Measurements from ENCODE around the gene SPPL3. TPM values are rescaled to one million over a fixed set of nuclear protein-coding genes. Genes with fewer than 3 reads are reported as not detected.
"Not testable (repeated sequence)": the region's sequence is repeated elsewhere in the genome, so short reads cannot be mapped to it uniquely, and the experiment has no call there.

The SPPL3 gene
- total RNA-seq, 1 experiment from 2014 or later = 7.5 TPM

- in situ Hi-C loops (cut with HindIII; ENCODE audit: low pct_unique_long_range_greater_than_20kb, low sequenced_read_pairs) = no loop called here
- no peak for DNase-seq (ENCODE audit: low read depth, low spot score)
Observed at GRCh38 chr12:120736404-120737331, 167.5 kb downstream of the SPPL3 start.

DNA sequence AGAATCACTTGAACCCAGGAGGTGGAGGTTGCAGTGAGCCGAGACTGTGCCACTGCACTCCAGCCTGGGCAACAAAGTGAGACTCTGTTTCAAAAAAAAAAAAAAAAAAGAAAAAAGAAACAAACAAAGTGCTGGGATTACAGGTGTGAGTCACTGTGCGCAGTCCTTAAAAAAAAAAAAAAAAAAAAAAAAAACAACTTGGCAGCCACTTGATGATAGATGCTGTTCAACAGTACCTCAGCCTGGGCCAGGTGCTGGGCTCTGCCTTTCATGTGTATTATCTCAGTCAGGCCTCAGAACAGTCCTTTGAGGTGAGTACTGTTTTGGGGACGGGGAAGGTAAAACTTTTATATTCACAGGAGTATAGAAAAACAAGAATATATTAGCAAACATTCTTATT, 169.0 kb downstream of the SPPL3 start:
- DNase-seq (ENCODE audit: low read depth, low spot score) = no peak
- in situ Hi-C loops (cut with HindIII; ENCODE audit: low pct_unique_long_range_greater_than_20kb, low sequenced_read_pairs) = no loop called here

DNA sequence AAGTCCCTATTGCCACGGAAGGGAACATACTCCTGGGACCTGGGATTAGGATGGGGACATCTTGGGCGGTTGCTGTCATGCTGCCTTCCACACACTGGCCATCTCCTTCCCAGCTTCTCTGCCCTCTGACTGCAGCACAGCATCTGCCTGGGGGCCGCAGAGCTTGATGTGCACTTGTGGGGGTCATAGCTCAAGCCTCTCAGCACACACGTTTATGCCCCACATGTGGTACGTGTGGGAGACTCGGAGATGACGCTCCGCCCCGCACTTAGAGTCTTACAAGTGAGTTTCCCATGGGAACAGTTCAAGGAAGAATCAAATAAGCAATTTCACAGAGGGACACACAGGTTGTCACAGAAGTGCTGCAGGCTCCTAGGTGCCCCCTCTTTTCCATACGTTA, 169.9 kb downstream of the SPPL3 start:
- in situ Hi-C loops (cut with HindIII; ENCODE audit: low pct_unique_long_range_greater_than_20kb, low sequenced_read_pairs) = no loop called here
- DNase-seq (ENCODE audit: low read depth, low spot score) = no peak

- in situ Hi-C loops (cut with HindIII; ENCODE audit: low pct_unique_long_range_greater_than_20kb, low sequenced_read_pairs) = no loop called here
- DNase-seq (ENCODE audit: low read depth, low spot score) = no peak
Observed at GRCh38 chr12:120733574-120733973, 170.6 kb downstream of the SPPL3 start.

GRCh38 chr12:120732198-120732597, 172.0 kb downstream of the SPPL3 start:
- in situ Hi-C loops (cut with HindIII; ENCODE audit: low pct_unique_long_range_greater_than_20kb, low sequenced_read_pairs) = not testable (repeated sequence)

DNA sequence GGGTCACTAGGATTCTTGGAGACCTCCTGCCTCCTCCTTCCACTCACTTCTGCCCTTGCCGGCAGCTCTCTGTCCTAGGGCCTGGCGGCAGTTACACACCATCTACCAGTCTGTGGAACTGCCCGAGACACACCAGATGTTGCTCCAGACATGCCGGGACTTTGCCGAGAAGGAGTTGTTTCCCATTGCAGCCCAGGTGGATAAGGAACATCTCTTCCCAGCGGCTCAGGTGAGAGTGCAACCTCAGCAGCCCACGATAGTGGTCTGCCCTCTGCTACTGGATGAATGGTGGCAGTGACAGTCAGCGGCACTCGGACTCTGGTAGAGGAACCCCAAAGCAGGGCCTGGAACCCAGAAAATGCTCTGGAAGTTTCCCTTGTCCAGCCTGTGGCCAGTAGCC, 177.2 kb downstream of the SPPL3 start:
- no peak for DNase-seq (ENCODE audit: low read depth, low spot score)
- in situ Hi-C loops (cut with HindIII; ENCODE audit: low pct_unique_long_range_greater_than_20kb, low sequenced_read_pairs) = no loop called here

More at GRCh38 chr12:120732198-120732597, 172.0 kb downstream of the SPPL3 start:
- not testable (repeated sequence) for DNase-seq (ENCODE audit: low read depth, low spot score)

GRCh38 chr12:120726510-120726793, 177.7 kb downstream of the SPPL3 start:
- DNase-seq (ENCODE audit: low read depth, low spot score) = no peak
- in situ Hi-C loops (cut with HindIII; ENCODE audit: low pct_unique_long_range_greater_than_20kb, low sequenced_read_pairs) = no loop called here

GRCh38 chr12:120725659-120726509, 178.3 kb downstream of the SPPL3 start, which contains the start of gene ACADS:
TSS of gene ACADS (plus strand) at chr12:120725826. CDS start at chr12:120725886, 60 bp downstream.
- in situ Hi-C loops (cut with HindIII; ENCODE audit: low pct_unique_long_range_greater_than_20kb, low sequenced_read_pairs) = no loop called here
- DNase-seq (ENCODE audit: low read depth, low spot score) = peak; percentile 86

DNA sequence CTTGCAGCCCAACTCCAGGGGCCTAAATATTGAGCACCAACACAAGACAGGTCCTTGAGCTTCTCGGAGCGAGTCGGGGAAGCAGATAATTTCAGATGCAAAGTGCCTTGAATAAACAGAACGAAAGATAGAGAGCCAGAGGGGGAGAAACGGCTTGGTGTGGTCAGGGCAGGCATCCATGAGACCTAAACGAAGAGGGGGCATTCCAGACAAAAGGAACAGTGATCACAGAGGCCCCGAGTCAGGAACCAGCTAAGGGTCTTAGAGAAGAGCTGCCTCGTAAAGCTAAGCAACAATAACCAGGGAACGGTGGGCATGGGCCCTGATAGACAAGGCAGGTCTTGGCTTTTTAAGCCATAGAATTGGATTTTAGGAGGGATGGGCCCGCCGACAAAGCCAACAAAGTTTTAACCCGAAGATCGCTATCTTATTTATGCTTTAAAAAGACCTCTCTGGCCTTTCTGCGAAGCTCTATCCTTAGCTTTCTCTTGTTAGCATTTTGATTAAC, 179.0 kb downstream of the SPPL3 start:
- no peak for DNase-seq (ENCODE audit: low read depth, low spot score)
- in situ Hi-C loops (cut with HindIII; ENCODE audit: low pct_unique_long_range_greater_than_20kb, low sequenced_read_pairs) = no loop called here

GRCh38 chr12:120724720-120725119, 179.4 kb downstream of the SPPL3 start:
- DNase-seq (ENCODE audit: low read depth, low spot score) = no peak
- in situ Hi-C loops (cut with HindIII; ENCODE audit: low pct_unique_long_range_greater_than_20kb, low sequenced_read_pairs) = no loop called here

DNA sequence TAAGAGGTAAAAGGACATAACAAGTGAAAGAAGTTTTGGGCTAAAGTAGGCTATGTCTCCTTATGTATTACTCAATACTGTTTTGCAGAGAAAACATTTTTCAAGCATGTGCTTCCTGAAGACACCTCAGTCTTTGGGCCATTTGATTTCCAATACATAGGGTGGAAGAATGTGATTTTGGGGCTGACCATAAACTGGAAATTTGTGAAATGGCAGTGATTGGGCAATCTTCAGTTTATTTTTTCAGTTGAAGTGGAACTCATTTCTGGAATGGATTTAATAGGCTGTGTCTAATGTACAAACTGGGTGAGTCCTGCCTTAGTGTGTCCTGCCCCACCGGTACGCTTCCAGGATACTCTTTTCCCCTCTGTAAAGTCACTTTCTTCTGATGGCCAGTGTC, 181.4 kb downstream of the SPPL3 start:
- in situ Hi-C loops (cut with HindIII; ENCODE audit: low pct_unique_long_range_greater_than_20kb, low sequenced_read_pairs) = no loop called here

GRCh38 chr12:120721866-120722265, 182.3 kb downstream of the SPPL3 start:
- in situ Hi-C loops (cut with HindIII; ENCODE audit: low pct_unique_long_range_greater_than_20kb, low sequenced_read_pairs) = no loop called here
- DNase-seq (ENCODE audit: low read depth, low spot score) = no peak

More for the DNA sequence above, 181.4 kb downstream of the SPPL3 start:
- no peak for DNase-seq (ENCODE audit: low read depth, low spot score)

GRCh38 chr12:120720987-120721801, 183.0 kb downstream of the SPPL3 start:
- DNase-seq (ENCODE audit: low read depth, low spot score) = no peak
- in situ Hi-C loops (cut with HindIII; ENCODE audit: low pct_unique_long_range_greater_than_20kb, low sequenced_read_pairs) = no loop called here

DNA sequence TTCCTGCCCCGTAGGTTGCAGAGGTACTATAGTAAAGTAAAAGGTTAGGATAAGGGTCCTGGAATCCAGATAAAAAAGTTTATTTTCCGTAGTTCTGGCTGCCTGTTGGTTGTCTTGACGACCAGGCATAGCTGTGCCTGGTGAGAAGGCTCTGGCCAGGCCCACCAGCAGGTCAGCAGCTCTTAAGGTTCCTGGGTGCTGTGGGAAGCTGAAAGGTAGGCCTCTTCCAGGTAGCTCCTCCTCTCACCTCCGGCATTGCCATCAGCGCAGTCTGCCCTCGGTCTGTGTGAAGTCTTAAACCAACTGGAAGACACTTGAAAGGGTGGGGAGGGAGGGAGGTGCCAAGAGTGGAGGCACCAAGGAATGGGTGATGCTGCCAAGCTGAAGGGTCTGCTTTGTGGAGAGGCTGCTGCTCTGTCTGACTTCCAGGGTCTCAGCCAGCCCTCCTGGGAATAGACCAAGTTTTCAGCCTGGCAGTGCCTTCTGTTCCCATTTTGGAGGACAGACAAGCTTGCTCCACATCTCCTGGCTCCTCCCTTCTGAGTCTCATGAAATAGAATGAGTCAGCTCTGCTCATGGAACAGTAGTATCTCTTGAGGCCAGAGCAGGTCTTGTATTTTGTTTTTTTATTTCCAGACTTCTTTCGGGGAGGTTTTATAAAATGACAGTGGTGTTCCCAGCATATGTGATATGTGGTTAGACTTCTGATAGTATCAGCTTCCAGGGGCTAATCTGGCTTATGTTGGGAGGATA, 183.7 kb downstream of the SPPL3 start:
- no peak for DNase-seq (ENCODE audit: low read depth, low spot score)
- in situ Hi-C loops (cut with HindIII; ENCODE audit: low pct_unique_long_range_greater_than_20kb, low sequenced_read_pairs) = no loop called here

DNA sequence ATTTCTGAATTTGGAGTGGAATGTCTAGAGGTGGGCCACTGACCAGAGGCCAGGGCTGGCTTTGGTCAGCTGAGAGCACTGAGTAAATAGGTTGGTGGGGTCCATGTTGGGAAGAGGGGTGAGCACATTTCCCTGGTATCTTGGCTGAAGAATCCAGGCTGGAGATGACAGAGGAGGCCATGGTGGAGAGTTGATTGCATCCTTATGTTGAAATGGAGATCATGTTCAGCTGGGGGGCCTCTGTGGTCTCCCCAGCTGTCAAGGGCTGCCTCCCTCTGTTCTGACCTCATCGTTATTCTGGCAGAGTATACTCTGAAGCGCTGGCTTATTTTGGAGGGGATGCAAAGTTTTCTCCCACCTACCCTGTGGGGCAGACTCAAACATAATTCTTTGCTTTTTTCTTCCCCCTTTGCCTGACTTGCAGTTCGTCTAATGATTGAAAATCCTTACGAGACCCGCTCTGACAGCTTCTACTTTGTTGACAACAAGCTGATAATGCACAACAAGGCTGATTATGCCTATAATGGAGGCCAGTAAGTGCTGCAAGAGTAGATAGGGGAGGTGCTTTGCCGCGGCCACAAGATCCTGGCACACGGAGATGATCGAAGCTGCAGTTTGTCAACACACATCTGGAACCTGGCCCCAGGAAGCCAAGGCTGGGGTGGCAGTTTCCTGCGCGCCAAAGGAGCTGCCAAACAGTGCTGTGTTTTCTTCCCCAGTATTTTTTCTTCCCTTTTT, 184.5 kb downstream of the SPPL3 start:
- no peak for DNase-seq (ENCODE audit: low read depth, low spot score)
- in situ Hi-C loops (cut with HindIII; ENCODE audit: low pct_unique_long_range_greater_than_20kb, low sequenced_read_pairs) = no loop called here

DNA sequence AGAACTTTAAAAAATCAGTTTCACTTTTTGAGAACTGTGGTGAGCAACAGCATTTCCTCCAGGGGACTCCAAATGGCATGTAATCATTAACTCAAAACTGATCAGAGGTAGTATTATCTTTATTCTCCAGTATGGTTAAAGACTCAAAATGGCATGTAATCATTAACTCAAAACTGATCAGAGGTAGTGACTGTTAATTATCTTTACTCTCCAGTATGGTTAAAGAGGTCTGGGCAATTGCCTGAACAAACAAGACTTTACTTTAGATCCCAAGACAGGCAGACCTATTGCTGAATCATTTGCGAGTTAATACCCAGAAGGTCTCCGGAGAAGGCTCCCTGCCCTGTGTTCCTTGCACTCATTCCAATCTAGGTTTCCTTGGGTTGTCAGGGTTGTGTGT, 185.1 kb downstream of the SPPL3 start:
- in situ Hi-C loops (cut with HindIII; ENCODE audit: low pct_unique_long_range_greater_than_20kb, low sequenced_read_pairs) = no loop called here
- DNase-seq (ENCODE audit: low read depth, low spot score) = no peak

Measured in SK-MEL-5 (cell line).